ENCODE data around the gene FAM193B.

DNA sequence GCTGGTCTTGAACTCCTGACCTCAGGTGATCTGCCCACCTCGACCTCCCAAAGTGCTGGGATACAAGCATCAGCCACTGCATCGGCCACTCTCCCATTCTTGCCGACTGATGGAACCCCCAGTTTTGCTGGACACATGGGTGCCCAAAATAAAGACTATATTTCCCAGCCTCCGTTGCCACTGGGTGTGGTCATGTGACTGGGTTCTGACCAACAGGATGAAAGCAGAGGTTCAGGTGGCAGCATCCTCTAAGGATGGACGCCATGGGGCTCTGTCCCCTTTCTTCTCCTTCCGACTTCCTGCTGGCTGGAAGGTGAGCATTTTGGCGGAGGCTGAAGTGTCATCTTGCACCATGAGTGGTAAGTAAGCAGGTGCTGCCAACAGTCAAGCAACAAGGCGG lies 67.2 kb downstream of the FAM193B start:
- no peak for TF ChIP-seq POLR2A (IDR thresholded peaks at IDR 0.05)
- TF ChIP-seq, protein P1, sequence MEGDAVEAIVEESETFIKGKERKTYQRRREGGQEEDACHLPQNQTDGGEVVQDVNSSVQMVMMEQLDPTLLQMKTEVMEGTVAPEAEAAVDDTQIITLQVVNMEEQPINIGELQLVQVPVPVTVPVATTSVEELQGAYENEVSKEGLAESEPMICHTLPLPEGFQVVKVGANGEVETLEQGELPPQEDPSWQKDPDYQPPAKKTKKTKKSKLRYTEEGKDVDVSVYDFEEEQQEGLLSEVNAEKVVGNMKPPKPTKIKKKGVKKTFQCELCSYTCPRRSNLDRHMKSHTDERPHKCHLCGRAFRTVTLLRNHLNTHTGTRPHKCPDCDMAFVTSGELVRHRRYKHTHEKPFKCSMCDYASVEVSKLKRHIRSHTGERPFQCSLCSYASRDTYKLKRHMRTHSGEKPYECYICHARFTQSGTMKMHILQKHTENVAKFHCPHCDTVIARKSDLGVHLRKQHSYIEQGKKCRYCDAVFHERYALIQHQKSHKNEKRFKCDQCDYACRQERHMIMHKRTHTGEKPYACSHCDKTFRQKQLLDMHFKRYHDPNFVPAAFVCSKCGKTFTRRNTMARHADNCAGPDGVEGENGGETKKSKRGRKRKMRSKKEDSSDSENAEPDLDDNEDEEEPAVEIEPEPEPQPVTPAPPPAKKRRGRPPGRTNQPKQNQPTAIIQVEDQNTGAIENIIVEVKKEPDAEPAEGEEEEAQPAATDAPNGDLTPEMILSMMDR (IDR thresholded peaks at IDR 0.05) = no peak
